GM20000 (cell line): ENCODE measurements around the gene TARBP1.
"Not testable (repeated sequence)": the region's sequence is repeated elsewhere in the genome, so short reads cannot be mapped to it uniquely, and the experiment has no call there.

Experiments used
- DNase-seq: peaks from one replicate; pipeline ENCODE4 v3.0.0; 2012; ENCODE audit warnings: low spot score
- CTCF ChIP-seq: IDR thresholded peaks from 2 replicates; pipeline ENCODE4 v1.5.1; 2012; ENCODE audit warnings: mild to moderate bottlenecking, control low read depth; ENCODE audit errors: extremely low read depth, missing control alignments

The TARBP1 gene

GRCh38 chr1:234369784-234370183 is 109.2 kb downstream of the TARBP1 start:
- no peak for DNase-seq

GRCh38 chr1:234369033-234369430 is 109.9 kb downstream of the TARBP1 start:
- DNase-seq: no peak
- TF ChIP-seq CTCF: no peak

More at GRCh38 chr1:234369784-234370183, 109.2 kb downstream of the TARBP1 start:
- TF ChIP-seq CTCF: no peak

GRCh38 chr1:234368320-234369032 is 110.5 kb downstream of the TARBP1 start:
- no peak for TF ChIP-seq CTCF

GRCh38 chr1:234362558-234362957 is 116.4 kb downstream of the TARBP1 start:
- no peak for TF ChIP-seq CTCF
- DNase-seq: no peak

More at GRCh38 chr1:234368320-234369032, 110.5 kb downstream of the TARBP1 start:
- DNase-seq: no peak

GRCh38 chr1:234361102-234361603 is 117.8 kb downstream of the TARBP1 start:
- TF ChIP-seq CTCF: no peak
- DNase-seq: no peak

GRCh38 chr1:234357831-234358230 is 121.1 kb downstream of the TARBP1 start:
- DNase-seq: no peak

GRCh38 chr1:234356615-234357269 is 122.2 kb downstream of the TARBP1 start:
- not testable (repeated sequence) for DNase-seq

More at GRCh38 chr1:234357831-234358230, 121.1 kb downstream of the TARBP1 start:
- no peak for TF ChIP-seq CTCF
